Measurements from ENCODE around the gene KCNB1. TPM values are rescaled to one million over a fixed set of nuclear protein-coding genes. Genes with fewer than 3 reads are reported as not detected.
A peak's percentile ranks its signal among the peaks of the same experiment; 100 is the strongest.

The KCNB1 gene
- total RNA-seq, 1 experiment from 2014 or later = 0.68 TPM

DNA sequence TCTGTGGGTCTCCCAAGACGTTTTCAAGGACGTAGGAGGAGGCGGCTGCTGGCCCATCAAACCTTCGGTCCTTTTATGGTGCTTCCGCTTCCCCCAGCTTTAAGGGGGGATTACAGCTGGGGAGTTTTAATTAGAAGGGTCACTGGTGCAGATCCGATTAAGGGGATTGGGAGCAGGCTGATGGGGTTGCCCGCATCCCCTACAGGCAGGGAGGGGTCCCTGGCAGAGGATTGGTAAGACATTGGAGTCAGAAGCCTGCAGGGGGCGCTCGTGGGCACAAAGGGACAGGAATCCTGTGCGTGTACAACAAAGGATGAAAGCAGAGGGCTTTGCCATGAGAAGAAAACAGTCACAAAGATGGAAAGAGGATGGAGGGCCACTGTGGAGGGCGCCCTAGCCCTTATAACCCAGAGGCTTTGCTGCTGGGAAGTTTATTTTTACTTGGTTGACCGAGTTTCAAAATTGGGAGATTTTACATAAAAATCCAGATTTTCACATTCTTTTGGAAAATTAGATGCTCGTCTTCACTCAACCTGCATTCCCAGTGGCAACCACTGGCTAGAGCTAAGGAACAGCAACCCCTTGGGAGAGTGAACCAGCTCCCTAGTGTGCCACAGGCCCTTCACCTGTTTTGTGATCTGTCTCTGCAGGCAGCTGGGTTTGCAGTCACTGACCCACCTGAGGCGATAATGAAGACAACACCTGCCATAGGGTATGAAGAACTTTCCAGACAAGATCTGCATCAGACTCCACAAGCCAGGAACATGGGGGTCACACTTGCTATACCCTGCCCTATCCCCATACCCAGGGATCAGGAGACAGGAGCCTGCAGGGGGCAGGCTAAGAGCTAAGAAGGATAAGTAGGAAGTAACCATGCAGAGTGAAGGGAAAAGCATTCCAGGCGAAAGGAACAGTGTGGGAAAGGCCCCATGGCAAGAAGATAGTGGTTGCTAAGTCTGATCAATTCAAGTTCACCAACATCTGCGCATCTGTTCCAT is 97.7 kb downstream of the KCNB1 start:
- TF ChIP-seq CTCF (conservative IDR thresholded peaks at IDR 0.05) = peak; percentile 93
- H3K9me3 ChIP-seq (ENCODE audit: control insufficient read depth, low read depth, low read length) = no peaks in the 10 kb centered on the region
- no peak overlapping the region for H2BK12ac ChIP-seq (ENCODE audit: insufficient read length, low read depth, low read length)
- no peak overlapping the region for H2BK15ac ChIP-seq (ENCODE audit: low read depth, low read length)
- no peak overlapping the region for H3K27ac ChIP-seq (ENCODE audit: insufficient read length, low read depth, low read length)
- no peak overlapping the region for H3K4me2 ChIP-seq (ENCODE audit: insufficient read depth, insufficient read length, low read length)
- no peak overlapping the region for H3K23ac ChIP-seq (ENCODE audit: insufficient read length, low read depth, low read length)
- peaks cover 0 to 3% of the 10 kb centered on the region in 2 experiments; a peak in 1 of 5 replicates for H3K9me3 Mint-ChIP-seq
- H2AFZ ChIP-seq (ENCODE audit: low read length) = no peak overlapping the region
- no peaks in the 10 kb centered on the region for H3K36me3 Mint-ChIP-seq (ENCODE audit: insufficient read depth in 1 of 3, low read depth in 3 of 3)
- no peak overlapping the region for H3K9ac ChIP-seq (ENCODE audit: extremely low read depth, insufficient read length, low read length)
- peak overlapping the region in 2 of 3 experiments; percentile 41 to 73; a peak in 3 of 7 replicates for H3K27ac Mint-ChIP-seq
- H3K27me3 Mint-ChIP-seq (ENCODE audit: low read depth) = no peaks in the 10 kb centered on the region
- H4K20me1 ChIP-seq (ENCODE audit: control insufficient read depth, insufficient read depth, insufficient read length) = no peaks in the 10 kb centered on the region
- H4K91ac ChIP-seq (ENCODE audit: insufficient read length, low read depth, low read length) = no peak overlapping the region
- peaks cover 17 to 44% of the 10 kb centered on the region in 2 experiments for H3K4me1 Mint-ChIP-seq
- no peak overlapping the region for H2BK120ac ChIP-seq (ENCODE audit: low read depth, low read length, poor library complexity, severe bottlenecking)
- H3K23me2 ChIP-seq (ENCODE audit: insufficient read length, low read depth, low read length, poor library complexity, severe bottlenecking) = no peaks in the 10 kb centered on the region
- no peak overlapping the region for H3K4me3 Mint-ChIP-seq
- no peak overlapping the region for H2AK5ac ChIP-seq (ENCODE audit: insufficient read length, low read length)
- no peak overlapping the region for H2BK20ac ChIP-seq (ENCODE audit: low read depth, low read length, poor library complexity, severe bottlenecking)
- no peak overlapping the region for H2BK5ac ChIP-seq (ENCODE audit: insufficient read length, low read length)
- no peak overlapping the region for H4K8ac ChIP-seq (replicated peaks; ENCODE audit: insufficient read length, low read depth, low read length)
- no CpG with 5 or more reads among the region's 16 CpGs for WGBS (ENCODE audit: extremely low coverage, insufficient read length, low lambda C conversion rate)
- H3K56ac ChIP-seq (ENCODE audit: insufficient read length, low read depth, low read length) = no peak overlapping the region
- H3K27me3 ChIP-seq (ENCODE audit: insufficient read depth, low read length) = no peaks in the 10 kb centered on the region
- no peak overlapping the region for H3T11ph ChIP-seq (ENCODE audit: low read length)
- H3K4me1 ChIP-seq (ENCODE audit: insufficient read depth, low read length) = no peaks in the 10 kb centered on the region; the same call in 1 of the 2 replicates
- no peak overlapping the region for H4K5ac ChIP-seq (ENCODE audit: insufficient read length, low read depth, low read length)
- no peak overlapping the region for H3K14ac ChIP-seq (ENCODE audit: insufficient read depth, low read length)
- H3K79me1 ChIP-seq (ENCODE audit: insufficient read depth, low read depth, low read length, poor library complexity, severe bottlenecking) = no peaks in the 10 kb centered on the region
- peak overlapping the region; percentile 22 for H3K18ac ChIP-seq (ENCODE audit: insufficient read length, low read depth, low read length)
- no peak overlapping the region for H3K4ac ChIP-seq (ENCODE audit: low read depth, low read length)
- no peaks in the 10 kb centered on the region for H3K79me2 ChIP-seq (ENCODE audit: insufficient read depth, low read length)
- peak; percentile 93 for DNase-seq

Data from H9 (cell line).